IMR-90 (cell line): ENCODE measurements around the gene PMM2.
"Not testable (repeated sequence)": the region's sequence is repeated elsewhere in the genome, so short reads cannot be mapped to it uniquely, and the experiment has no call there.

Experiments used
- POLR2A ChIP-seq: IDR thresholded peaks from 2 replicates; pipeline ENCODE4 v1.6.1; 2012; ENCODE audit warnings: mild to moderate bottlenecking, low read depth, low read length
- TF ChIP-seq, protein P1 (sequence below): conservative IDR thresholded peaks from 2 replicates; pipeline ENCODE4 v1.5.1; 2012; ENCODE audit warnings: mild to moderate bottlenecking, low read depth, low read length, improper control_type of control experiment

GRCh38 chr16:8837594-8837993, 40.0 kb downstream of the PMM2 start:
- TF ChIP-seq POLR2A, result not testable (repeated sequence)
- TF ChIP-seq, protein P1, sequence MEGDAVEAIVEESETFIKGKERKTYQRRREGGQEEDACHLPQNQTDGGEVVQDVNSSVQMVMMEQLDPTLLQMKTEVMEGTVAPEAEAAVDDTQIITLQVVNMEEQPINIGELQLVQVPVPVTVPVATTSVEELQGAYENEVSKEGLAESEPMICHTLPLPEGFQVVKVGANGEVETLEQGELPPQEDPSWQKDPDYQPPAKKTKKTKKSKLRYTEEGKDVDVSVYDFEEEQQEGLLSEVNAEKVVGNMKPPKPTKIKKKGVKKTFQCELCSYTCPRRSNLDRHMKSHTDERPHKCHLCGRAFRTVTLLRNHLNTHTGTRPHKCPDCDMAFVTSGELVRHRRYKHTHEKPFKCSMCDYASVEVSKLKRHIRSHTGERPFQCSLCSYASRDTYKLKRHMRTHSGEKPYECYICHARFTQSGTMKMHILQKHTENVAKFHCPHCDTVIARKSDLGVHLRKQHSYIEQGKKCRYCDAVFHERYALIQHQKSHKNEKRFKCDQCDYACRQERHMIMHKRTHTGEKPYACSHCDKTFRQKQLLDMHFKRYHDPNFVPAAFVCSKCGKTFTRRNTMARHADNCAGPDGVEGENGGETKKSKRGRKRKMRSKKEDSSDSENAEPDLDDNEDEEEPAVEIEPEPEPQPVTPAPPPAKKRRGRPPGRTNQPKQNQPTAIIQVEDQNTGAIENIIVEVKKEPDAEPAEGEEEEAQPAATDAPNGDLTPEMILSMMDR, result not testable (repeated sequence)
